Activated naive CD8-positive, alpha-beta T cell treated with anti-CD3 and anti-CD28 coated beads, Interleukin-2, amount 50 U/mL, for 24 hours (primary cell): ENCODE data around the gene RSPH1.
A peak's percentile ranks its signal among the peaks of the same experiment; 100 is the strongest.
"Not testable (repeated sequence)": the region's sequence is repeated elsewhere in the genome, so short reads cannot be mapped to it uniquely, and the experiment has no call there.

Experiments used
- ATAC-seq: fragments of 150-1000 bp; cut with Tn5 transposase; one replicate; pipeline ENCODE4 v1.10.0; 2021
- DNase-seq: peaks from one replicate; pipeline ENCODE4 v3.0.0; 2021
- H3K27ac Mint-ChIP-seq: one replicate; pipeline ENCODE4 v1.8.0; 2021; ENCODE audit warnings: mild to moderate bottlenecking, mixed read lengths
- H3K27me3 Mint-ChIP-seq: one replicate; pipeline ENCODE4 v1.8.0; 2021; ENCODE audit warnings: mixed read lengths
- H3K36me3 Mint-ChIP-seq: one replicate; pipeline ENCODE4 v1.8.0; 2021; ENCODE audit warnings: low read depth, mixed read lengths
- H3K4me1 Mint-ChIP-seq: one replicate; pipeline ENCODE4 v1.8.0; 2021; ENCODE audit warnings: mixed read lengths
- H3K4me3 Mint-ChIP-seq: one replicate; pipeline ENCODE4 v1.8.0; 2021; ENCODE audit warnings: mild to moderate bottlenecking, moderate library complexity, mixed read lengths
- H3K9me3 Mint-ChIP-seq: one replicate; pipeline ENCODE4 v1.8.0; 2021; ENCODE audit warnings: mixed read lengths

The RSPH1 gene

DNA sequence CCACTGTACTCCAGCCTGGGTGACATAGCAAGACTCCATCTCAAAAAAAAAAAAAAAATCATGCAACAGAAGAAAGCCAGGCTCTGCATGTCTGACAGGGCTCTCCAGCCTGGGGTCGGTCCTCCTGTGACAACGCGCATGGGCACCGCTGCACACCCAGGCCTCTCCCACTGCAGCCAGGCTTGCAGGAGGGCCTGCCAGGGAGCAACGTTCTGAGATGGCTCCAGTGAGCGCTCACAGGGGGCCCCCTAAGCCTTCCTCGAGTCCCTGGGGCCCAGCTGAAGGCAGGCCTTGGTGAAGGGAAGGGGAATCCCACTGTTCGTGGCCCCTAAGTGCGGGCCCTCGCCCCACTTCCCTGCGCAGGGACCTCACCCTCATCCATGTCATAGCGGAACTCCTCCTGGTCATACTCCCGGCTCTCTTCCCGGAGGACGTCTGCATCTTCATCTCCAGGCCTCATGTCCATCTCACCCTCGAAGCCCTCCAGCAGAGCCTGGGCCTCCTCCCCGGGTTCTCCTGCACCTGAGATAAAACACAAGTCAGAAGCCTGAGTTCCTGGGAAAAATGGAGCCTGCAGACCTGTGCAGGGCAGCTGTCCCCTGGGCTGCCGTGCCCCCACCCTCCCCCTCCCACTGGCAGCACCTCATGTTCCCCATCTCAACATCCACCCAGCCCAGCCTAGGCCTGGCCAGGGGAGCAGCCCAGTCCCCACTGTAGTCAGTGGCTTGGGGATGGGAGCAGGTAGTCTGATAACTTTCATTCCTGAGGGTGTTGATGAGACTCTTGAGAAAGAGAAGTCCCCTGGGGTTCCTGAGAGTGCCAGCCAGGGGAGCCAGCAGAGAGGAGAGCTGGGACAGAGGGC, 20.3 kb downstream of the RSPH1 start:
- Mint-ChIP-seq H3K4me1 (peaks cover 6% of the 10 kb centered on the region), H3K27ac (no peak overlapping the region), H3K9me3 (no peaks in the 10 kb centered on the region), H3K36me3 (no peaks in the 10 kb centered on the region), H3K27me3 (peaks cover 1% of the 10 kb centered on the region), H3K4me3 (no peak overlapping the region)
- ATAC-seq: no peak
- DNase-seq: no peak

- H3K36me3 Mint-ChIP-seq: no peaks in the 10 kb centered on the region
- DNase-seq (no peak), ATAC-seq (no peak)
- H3K9me3 Mint-ChIP-seq: no peaks in the 10 kb centered on the region
- peaks cover 1% of the 10 kb centered on the region for H3K27me3 Mint-ChIP-seq
- no peak overlapping the region for H3K27ac Mint-ChIP-seq
- no peak overlapping the region for H3K4me3 Mint-ChIP-seq
- peaks cover 6% of the 10 kb centered on the region for H3K4me1 Mint-ChIP-seq
Observed at GRCh38 chr21:42475036-42475435, 21.0 kb downstream of the RSPH1 start.

GRCh38 chr21:42474043-42474831, 21.8 kb downstream of the RSPH1 start:
- Mint-ChIP-seq H3K27ac (no peak overlapping the region), H3K27me3 (peaks cover 1% of the 10 kb centered on the region), H3K4me3 (no peak overlapping the region), H3K36me3 (no peaks in the 10 kb centered on the region), H3K9me3 (no peaks in the 10 kb centered on the region), H3K4me1 (peaks cover 6% of the 10 kb centered on the region)
- DNase-seq (no peak), ATAC-seq (peak; percentile 24)

DNA sequence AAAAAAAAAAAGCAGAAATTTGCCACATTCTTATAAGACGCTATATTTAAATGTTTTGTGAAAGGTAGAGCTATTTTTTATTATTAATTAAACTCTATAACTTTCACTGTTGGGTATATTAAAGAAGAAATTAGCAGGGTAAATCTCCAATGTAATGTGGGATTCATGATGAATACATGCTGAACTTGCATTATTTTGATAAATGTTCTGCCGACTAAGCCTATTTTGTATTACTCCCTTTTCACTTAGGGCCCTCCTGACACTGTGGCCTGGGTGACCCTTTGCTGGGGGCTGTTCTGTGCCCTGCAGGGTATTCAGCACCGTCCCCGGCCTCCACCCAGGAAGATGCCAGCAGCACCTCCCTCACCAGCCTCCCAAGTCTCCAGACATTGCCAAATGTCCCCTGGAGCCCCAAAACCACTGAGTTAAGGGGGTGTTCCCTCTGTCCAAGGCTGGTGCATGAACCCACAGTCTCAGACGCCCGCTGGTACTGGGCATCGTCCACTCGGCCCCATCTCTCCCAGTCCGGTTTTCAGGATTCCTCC, 22.5 kb downstream of the RSPH1 start:
- no peak overlapping the region for H3K4me3 Mint-ChIP-seq
- no peak for ATAC-seq
- peaks cover 6% of the 10 kb centered on the region for H3K4me1 Mint-ChIP-seq
- DNase-seq: no peak
- no peak overlapping the region for H3K27ac Mint-ChIP-seq
- H3K36me3 Mint-ChIP-seq: no peaks in the 10 kb centered on the region
- no peaks in the 10 kb centered on the region for H3K9me3 Mint-ChIP-seq
- peaks cover 1% of the 10 kb centered on the region for H3K27me3 Mint-ChIP-seq

- Mint-ChIP-seq H3K27me3 (peaks cover 3% of the 10 kb centered on the region), H3K4me3 (no peak overlapping the region), H3K4me1 (peaks cover 7% of the 10 kb centered on the region), H3K27ac (no peak overlapping the region), H3K9me3 (no peaks in the 10 kb centered on the region), H3K36me3 (no peaks in the 10 kb centered on the region)
- DNase-seq (no peak), ATAC-seq (no peak)
Observed at GRCh38 chr21:42472521-42472920, 23.5 kb downstream of the RSPH1 start.

- Mint-ChIP-seq H3K4me3 (no peak overlapping the region), H3K27ac (no peak overlapping the region), H3K4me1 (peaks cover 12% of the 10 kb centered on the region), H3K27me3 (peaks cover 4% of the 10 kb centered on the region), H3K36me3 (no peaks in the 10 kb centered on the region), H3K9me3 (no peaks in the 10 kb centered on the region)
- no peak for DNase-seq
- ATAC-seq: no peak
Observed at GRCh38 chr21:42471716-42472330, 24.2 kb downstream of the RSPH1 start.

- no peaks in the 10 kb centered on the region for H3K9me3 Mint-ChIP-seq
- H3K4me3 Mint-ChIP-seq: no peak overlapping the region
- H3K27me3 Mint-ChIP-seq: peaks cover 4% of the 10 kb centered on the region
- DNase-seq (no peak), ATAC-seq (no peak)
- H3K36me3 Mint-ChIP-seq: no peaks in the 10 kb centered on the region
- no peak overlapping the region for H3K27ac Mint-ChIP-seq
- peaks cover 16% of the 10 kb centered on the region for H3K4me1 Mint-ChIP-seq
Observed at GRCh38 chr21:42471206-42471605, 24.8 kb downstream of the RSPH1 start.

DNA sequence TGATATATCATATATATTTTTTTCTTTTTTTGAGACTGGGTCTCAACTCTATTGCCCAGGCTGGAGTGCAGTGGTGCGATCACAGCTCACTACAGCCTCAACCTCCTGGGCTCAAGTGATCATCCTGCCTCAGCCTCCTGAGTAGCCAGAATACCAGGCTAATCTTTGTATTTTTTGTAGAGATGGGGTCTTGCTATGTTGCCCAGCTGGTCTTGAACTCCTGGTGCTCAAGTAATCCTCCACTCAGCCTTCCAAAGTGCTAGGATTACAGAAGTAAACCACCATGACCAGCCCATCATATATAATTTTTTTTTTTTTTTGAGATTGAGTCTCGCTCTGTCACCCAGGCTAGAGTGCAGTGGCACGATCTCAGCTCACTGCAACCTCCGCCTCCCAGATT, 26.3 kb downstream of the RSPH1 start:
- H3K4me1 Mint-ChIP-seq: peaks cover 29% of the 10 kb centered on the region
- H3K4me3 Mint-ChIP-seq, H3K27me3 Mint-ChIP-seq, ATAC-seq, H3K9me3 Mint-ChIP-seq, H3K36me3 Mint-ChIP-seq, H3K27ac Mint-ChIP-seq, DNase-seq: not testable (repeated sequence)

- no peak for ATAC-seq
- Mint-ChIP-seq H3K4me1 (peaks cover 31% of the 10 kb centered on the region), H3K4me3 (no peak overlapping the region)
Observed at GRCh38 chr21:42469272-42469671, 26.8 kb downstream of the RSPH1 start.

DNA sequence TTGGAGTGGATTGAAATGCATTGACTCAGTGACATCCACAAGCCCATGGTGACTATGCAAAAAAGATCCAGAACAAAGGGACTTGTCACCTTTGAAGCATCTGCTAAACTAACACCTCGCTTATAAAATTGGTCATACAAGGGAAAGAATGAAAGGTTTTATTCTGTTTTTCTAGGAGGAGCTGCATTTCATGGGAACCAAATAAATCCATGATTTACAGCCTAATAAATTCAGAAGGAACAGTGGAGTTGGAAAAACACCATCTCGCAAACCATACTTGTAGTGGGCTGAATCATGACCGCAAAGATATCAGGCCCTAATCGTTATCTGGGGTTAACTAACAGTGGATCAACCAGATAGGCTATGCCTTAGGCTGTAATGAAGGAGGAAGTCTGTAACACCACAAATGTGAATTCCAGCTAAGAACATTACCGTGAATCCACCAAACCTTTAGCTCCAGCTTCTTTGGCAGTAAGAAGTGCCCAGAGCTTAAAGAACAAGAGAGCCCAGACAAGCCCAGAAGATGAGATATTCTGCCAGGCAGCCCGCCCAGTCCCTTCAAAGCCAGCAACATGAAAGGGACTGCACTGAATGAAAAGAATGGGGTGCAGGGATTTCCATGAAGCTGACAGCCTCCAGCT, 27.4 kb downstream of the RSPH1 start:
- Mint-ChIP-seq H3K36me3 (no peaks in the 10 kb centered on the region), H3K27ac (no peak overlapping the region), H3K27me3 (peaks cover 3% of the 10 kb centered on the region), H3K9me3 (no peaks in the 10 kb centered on the region), H3K4me1 (peaks cover 35% of the 10 kb centered on the region), H3K4me3 (no peak overlapping the region)
- DNase-seq: no peak
- ATAC-seq: no peak

More at GRCh38 chr21:42469272-42469671, 26.8 kb downstream of the RSPH1 start:
- no peaks in the 10 kb centered on the region for H3K36me3 Mint-ChIP-seq
- H3K9me3 Mint-ChIP-seq: no peaks in the 10 kb centered on the region
- DNase-seq: no peak
- peaks cover 4% of the 10 kb centered on the region for H3K27me3 Mint-ChIP-seq
- no peak overlapping the region for H3K27ac Mint-ChIP-seq

GRCh38 chr21:42467140-42467983, 28.7 kb downstream of the RSPH1 start:
- Mint-ChIP-seq H3K9me3 (no peaks in the 10 kb centered on the region), H3K36me3 (peaks cover 3% of the 10 kb centered on the region), H3K27ac (no peak overlapping the region), H3K4me3 (no peak overlapping the region), H3K27me3 (peaks cover 3% of the 10 kb centered on the region), H3K4me1 (peaks cover 46% of the 10 kb centered on the region)
- DNase-seq: no peak
- no peak for ATAC-seq

DNA sequence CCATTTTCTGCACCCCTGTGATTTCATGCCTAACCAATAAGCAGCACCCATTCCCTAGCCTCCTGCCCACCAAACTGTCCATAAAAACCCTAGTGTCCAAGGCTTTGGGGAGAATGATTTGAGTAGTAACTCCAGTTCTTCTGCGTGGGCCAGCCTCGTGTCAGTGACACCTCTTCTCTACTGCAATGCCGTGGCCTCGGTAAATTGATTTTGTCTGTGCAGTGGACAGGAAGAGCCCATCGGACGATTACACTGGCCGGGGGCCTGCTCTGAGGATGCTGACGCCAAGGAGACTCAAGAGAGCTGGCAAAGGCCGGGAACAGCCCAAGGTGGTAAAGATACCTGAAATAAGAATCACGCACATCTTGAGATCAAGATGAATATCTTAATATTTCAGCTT, 29.3 kb downstream of the RSPH1 start:
- Mint-ChIP-seq H3K4me3 (no peak overlapping the region), H3K27me3 (peaks cover 3% of the 10 kb centered on the region), H3K4me1 (peaks cover 53% of the 10 kb centered on the region), H3K9me3 (no peaks in the 10 kb centered on the region), H3K36me3 (peaks cover 3% of the 10 kb centered on the region), H3K27ac (no peak overlapping the region)
- ATAC-seq: no peak
- no peak for DNase-seq

DNA sequence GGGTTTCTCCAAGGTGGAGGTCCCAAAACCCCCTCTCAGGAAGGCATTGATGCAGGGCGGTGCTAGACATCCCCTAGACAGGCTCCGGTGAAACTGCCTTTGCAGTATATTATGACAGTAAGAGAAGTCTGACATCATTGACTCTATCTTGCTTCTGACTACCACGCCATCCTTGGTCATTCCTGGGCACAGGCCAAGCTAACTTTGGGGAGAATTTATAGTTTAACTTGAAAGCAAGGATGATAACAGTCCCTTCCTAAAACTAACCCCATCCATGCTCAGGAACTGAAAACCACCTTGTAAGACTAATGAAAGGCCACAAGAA, 30.3 kb downstream of the RSPH1 start:
- Mint-ChIP-seq H3K27me3 (peaks cover 3% of the 10 kb centered on the region), H3K4me3 (no peak overlapping the region), H3K4me1 (peaks cover 62% of the 10 kb centered on the region), H3K36me3 (peaks cover 3% of the 10 kb centered on the region), H3K9me3 (no peaks in the 10 kb centered on the region), H3K27ac (peak overlapping the region; percentile 20)
- ATAC-seq (peak; percentile 17), DNase-seq (no peak)
